K562 (cell line): ENCODE results near the gene HOXA1.

ENCODE experiments used
- ETV6 ChIP-seq, 3 experiments: fragments of 150-350 bp in 1 of 3; sonication (generic) in 1 of 3; formaldehyde crosslinking in 1 of 3; IDR thresholded peaks; 2 replicates each; pipeline versions ENCODE4 v1.6.1 to v1.8.0; 2014 to 2022; ENCODE audit warnings: borderline replicate concordance in 2 of 3, low read depth in 2 of 3, antibody characterized with exemption in 1 of 3, low read length in 1 of 3, mild to moderate bottlenecking in 1 of 3, missing genetic modification reagents in 1 of 3
- NFIC ChIP-seq: fragments of 450-650 bp; IDR thresholded peaks from 2 replicates; pipeline ENCODE4 v1.6.1; 2017; ENCODE audit warnings: mild to moderate bottlenecking, inconsistent platforms
- TBL1XR1 ChIP-seq, 2 experiments: IDR thresholded peaks; 2 replicates each; pipeline ENCODE4 v1.6.1; 2012; ENCODE audit warnings: improper control_type of control experiment in 2 of 2, low read length in 2 of 2, mild to moderate bottlenecking in 1 of 2
- TF ChIP-seq, protein P1 (sequence below), 3 experiments: IDR thresholded peaks in 2 of 3; conservative IDR thresholded peaks in 1 of 3; 2 replicates each; pipeline ENCODE4 v1.5.1; 2011 to 2012; ENCODE audit warnings: low read length in 3 of 3, mild to moderate bottlenecking in 3 of 3, control low read depth in 2 of 3, improper control_type of control experiment in 1 of 3, inconsistent platforms in 1 of 3, low read depth in 1 of 3, mixed read lengths in 1 of 3, moderate library complexity in 1 of 3; ENCODE audit not compliant: insufficient read depth in 2 of 3

DNA sequence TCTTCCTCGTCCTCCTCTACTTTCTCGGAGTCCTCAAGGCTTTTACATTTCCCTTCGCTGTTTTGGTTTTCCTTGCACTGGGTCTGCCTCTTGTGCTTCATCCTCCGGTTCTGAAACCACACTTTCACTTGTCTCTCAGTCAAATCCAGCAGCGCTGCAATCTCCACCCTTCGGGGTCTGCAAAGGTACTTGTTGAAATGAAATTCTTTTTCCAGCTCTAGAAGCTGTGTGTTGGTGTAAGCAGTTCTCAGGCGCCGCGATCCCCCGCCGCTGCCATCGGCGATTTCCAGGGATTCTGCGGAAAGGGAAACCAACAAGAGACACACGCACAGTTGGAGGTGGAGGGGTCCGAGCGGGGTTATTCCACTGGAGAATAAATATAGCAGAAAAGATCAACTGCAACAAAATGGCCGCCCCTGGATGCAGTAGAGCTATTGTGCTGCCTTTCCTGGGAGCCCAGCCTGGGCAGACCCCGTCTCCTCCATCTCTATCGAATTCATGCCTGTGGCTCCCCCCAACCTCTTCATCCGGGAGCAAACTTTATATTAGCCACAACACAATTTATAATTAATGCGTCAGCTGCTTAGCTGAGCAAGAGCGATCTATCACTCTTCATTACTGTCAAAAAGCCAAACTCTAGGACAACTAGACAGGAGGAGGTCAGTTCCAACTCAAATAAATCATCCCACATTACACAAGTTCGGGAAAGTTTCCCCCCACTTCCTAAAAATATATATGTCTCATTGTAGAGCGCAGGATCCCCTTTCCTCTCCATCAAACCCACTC is 5.6 kb upstream of the HOXA1 start:
- TF ChIP-seq TBL1XR1 (IDR thresholded peaks at IDR 0.05; ENCODE audit: low read length in 2 of 2) (no peak), NFIC (no peak), ETV6 (IDR thresholded peaks at IDR 0.05; ENCODE audit: borderline replicate concordance in 1 of 2, low read depth in 2 of 2, low read length in 1 of 2) (no peak), ETV6 (CRISPR knock-in tag; IDR thresholded peaks at IDR 0.05; ENCODE audit: borderline replicate concordance) (no peak)
- TF ChIP-seq, protein P1, sequence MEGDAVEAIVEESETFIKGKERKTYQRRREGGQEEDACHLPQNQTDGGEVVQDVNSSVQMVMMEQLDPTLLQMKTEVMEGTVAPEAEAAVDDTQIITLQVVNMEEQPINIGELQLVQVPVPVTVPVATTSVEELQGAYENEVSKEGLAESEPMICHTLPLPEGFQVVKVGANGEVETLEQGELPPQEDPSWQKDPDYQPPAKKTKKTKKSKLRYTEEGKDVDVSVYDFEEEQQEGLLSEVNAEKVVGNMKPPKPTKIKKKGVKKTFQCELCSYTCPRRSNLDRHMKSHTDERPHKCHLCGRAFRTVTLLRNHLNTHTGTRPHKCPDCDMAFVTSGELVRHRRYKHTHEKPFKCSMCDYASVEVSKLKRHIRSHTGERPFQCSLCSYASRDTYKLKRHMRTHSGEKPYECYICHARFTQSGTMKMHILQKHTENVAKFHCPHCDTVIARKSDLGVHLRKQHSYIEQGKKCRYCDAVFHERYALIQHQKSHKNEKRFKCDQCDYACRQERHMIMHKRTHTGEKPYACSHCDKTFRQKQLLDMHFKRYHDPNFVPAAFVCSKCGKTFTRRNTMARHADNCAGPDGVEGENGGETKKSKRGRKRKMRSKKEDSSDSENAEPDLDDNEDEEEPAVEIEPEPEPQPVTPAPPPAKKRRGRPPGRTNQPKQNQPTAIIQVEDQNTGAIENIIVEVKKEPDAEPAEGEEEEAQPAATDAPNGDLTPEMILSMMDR (IDR thresholded peaks at IDR 0.05 in 2 of 3, conservative IDR thresholded peaks at IDR 0.05 in 1 of 3; ENCODE audit: insufficient read depth in 2 of 3, low read depth in 1 of 3, low read length in 3 of 3): no peak
